Activated CD4-positive, alpha-beta T cell treated with anti-CD3 and anti-CD28 coated beads, Interleukin-2, amount 50 U/mL, for 1 hour (primary cell): ENCODE data around the gene C16orf89.
"Not testable (repeated sequence)": the region's sequence is repeated elsewhere in the genome, so short reads cannot be mapped to it uniquely, and the experiment has no call there.

Source experiments
- DNase-seq: peaks from one replicate; pipeline ENCODE4 v3.0.0-alpha.2; 2020

The C16orf89 gene

GRCh38 chr16:5059386-5060072 is 6.2 kb downstream of the C16orf89 start:
- no peak for DNase-seq

GRCh38 chr16:5058476-5058875 is 7.3 kb downstream of the C16orf89 start:
- no peak for DNase-seq

GRCh38 chr16:5056352-5056751 is 9.4 kb downstream of the C16orf89 start:
- peak; percentile 32 for DNase-seq

GRCh38 chr16:5054876-5055865 is 10.6 kb downstream of the C16orf89 start:
- no peak for DNase-seq

- no peak for DNase-seq
Measured at GRCh38 chr16:5046914-5047313, 18.8 kb downstream of the C16orf89 start.

- DNase-seq: no peak
Measured at GRCh38 chr16:5045499-5046115, 20.1 kb downstream of the C16orf89 start.

- not testable (repeated sequence) for DNase-seq
Measured at GRCh38 chr16:5044581-5044980, 21.2 kb downstream of the C16orf89 start.

- no peak for DNase-seq
Measured at GRCh38 chr16:5044011-5044540, 21.7 kb downstream of the C16orf89 start.

GRCh38 chr16:5042574-5043171 is 23.1 kb downstream of the C16orf89 start:
- DNase-seq: no peak

GRCh38 chr16:5041600-5042133 is 24.1 kb downstream of the C16orf89 start:
- DNase-seq: no peak

GRCh38 chr16:5040451-5040850 is 25.3 kb downstream of the C16orf89 start:
- DNase-seq: no peak

- no peak for DNase-seq
Measured at GRCh38 chr16:5036228-5037156, 29.3 kb downstream of the C16orf89 start.

GRCh38 chr16:5035909-5036227 is 29.9 kb downstream of the C16orf89 start:
- DNase-seq: no peak

- no peak for DNase-seq
Measured at GRCh38 chr16:5034167-5034523, 31.6 kb downstream of the C16orf89 start.

GRCh38 chr16:5033256-5034166 is 32.2 kb downstream of the C16orf89 start, which contains the start of gene NAGPA:
TSS of gene NAGPA (minus strand) at chr16:5033935. CDS start at chr16:5033914, 21 bp downstream.
- peak; percentile 80 for DNase-seq

GRCh38 chr16:5032748-5033167 is 33.0 kb downstream of the C16orf89 start:
- DNase-seq: no peak

GRCh38 chr16:5031601-5032000 is 34.2 kb downstream of the C16orf89 start:
- DNase-seq: no peak

- no peak for DNase-seq
Measured at GRCh38 chr16:5030251-5030870, 35.4 kb downstream of the C16orf89 start.

GRCh38 chr16:5028950-5029475 is 36.7 kb downstream of the C16orf89 start:
- no peak for DNase-seq
